Left hindlimb (tissue), 1 donor: ENCODE measurements around the gene OR6N1.

Experiments used
- DNase-seq: peaks from one replicate; pipeline ENCODE4 v3.0.0-alpha.2; 2018

The OR6N1 gene

GRCh38 chr1:158771950-158772866, at the start of gene OR6N1:
Gene OR6N1 (minus strand): TSS chr1:158772195. CDS start chr1:158766682, 5,513 bp downstream.
- no peak for DNase-seq

- no peak for DNase-seq
Observed at GRCh38 chr1:158821723-158822122, 49.7 kb upstream of the OR6N1 start.

- no peak for DNase-seq
Observed at GRCh38 chr1:158819461-158820443, 47.8 kb upstream of the OR6N1 start.

GRCh38 chr1:158818975-158819431, 47.0 kb upstream of the OR6N1 start:
- DNase-seq = no peak

- DNase-seq = no peak
Observed at GRCh38 chr1:158818560-158818959, 46.6 kb upstream of the OR6N1 start.

GRCh38 chr1:158814970-158815369, 43.0 kb upstream of the OR6N1 start:
- DNase-seq = no peak

- DNase-seq = no peak
Observed at GRCh38 chr1:158813164-158813563, 41.2 kb upstream of the OR6N1 start.

- DNase-seq = no peak
Observed at GRCh38 chr1:158812336-158812735, 40.3 kb upstream of the OR6N1 start.

GRCh38 chr1:158810311-158810710, 38.3 kb upstream of the OR6N1 start:
- no peak for DNase-seq

- no peak for DNase-seq
Observed at GRCh38 chr1:158809862-158810261, 37.9 kb upstream of the OR6N1 start.

- no peak for DNase-seq
Observed at GRCh38 chr1:158809256-158809655, 37.3 kb upstream of the OR6N1 start.

- DNase-seq = no peak
Observed at GRCh38 chr1:158806916-158807536, 35.0 kb upstream of the OR6N1 start.

- no peak for DNase-seq
Observed at GRCh38 chr1:158803678-158804077, 31.7 kb upstream of the OR6N1 start.

GRCh38 chr1:158801396-158801795, 29.4 kb upstream of the OR6N1 start:
- DNase-seq = no peak

- DNase-seq = no peak
Observed at GRCh38 chr1:158800526-158800925, 28.5 kb upstream of the OR6N1 start.

GRCh38 chr1:158799689-158800088, 27.7 kb upstream of the OR6N1 start:
- DNase-seq = no peak

- no peak for DNase-seq
Observed at GRCh38 chr1:158798531-158798930, 26.5 kb upstream of the OR6N1 start.

GRCh38 chr1:158794247-158794646, 22.3 kb upstream of the OR6N1 start:
- no peak for DNase-seq

GRCh38 chr1:158793604-158794003, 21.6 kb upstream of the OR6N1 start:
- no peak for DNase-seq

- DNase-seq = no peak
Observed at GRCh38 chr1:158781104-158781503, 9.1 kb upstream of the OR6N1 start, which contains the start of gene OR6N2. Gene OR6N2 (minus strand): TSS chr1:158781204. CDS start chr1:158777635, 3,569 bp downstream.

GRCh38 chr1:158754420-158754819, 17.6 kb downstream of the OR6N1 start, which contains the start of gene OR6K6:
Gene OR6K6 (plus strand): TSS chr1:158754720. CDS start chr1:158754888, 168 bp downstream.
- DNase-seq = no peak

- DNase-seq = no peak
Observed at GRCh38 chr1:158752155-158752712, 19.8 kb downstream of the OR6N1 start.
